ENCODE measurements around the gene TSPY4.
"Not testable (repeated sequence)": the region's sequence is repeated elsewhere in the genome, so short reads cannot be mapped to it uniquely, and the experiment has no call there.

The TSPY4 gene, protein sequence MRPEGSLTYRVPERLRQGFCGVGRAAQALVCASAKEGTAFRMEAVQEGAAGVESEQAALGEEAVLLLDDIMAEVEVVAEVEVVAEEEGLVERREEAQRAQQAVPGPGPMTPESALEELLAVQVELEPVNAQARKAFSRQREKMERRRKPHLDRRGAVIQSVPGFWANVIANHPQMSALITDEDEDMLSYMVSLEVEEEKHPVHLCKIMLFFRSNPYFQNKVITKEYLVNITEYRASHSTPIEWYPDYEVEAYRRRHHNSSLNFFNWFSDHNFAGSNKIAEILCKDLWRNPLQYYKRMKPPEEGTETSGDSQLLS

DNA sequence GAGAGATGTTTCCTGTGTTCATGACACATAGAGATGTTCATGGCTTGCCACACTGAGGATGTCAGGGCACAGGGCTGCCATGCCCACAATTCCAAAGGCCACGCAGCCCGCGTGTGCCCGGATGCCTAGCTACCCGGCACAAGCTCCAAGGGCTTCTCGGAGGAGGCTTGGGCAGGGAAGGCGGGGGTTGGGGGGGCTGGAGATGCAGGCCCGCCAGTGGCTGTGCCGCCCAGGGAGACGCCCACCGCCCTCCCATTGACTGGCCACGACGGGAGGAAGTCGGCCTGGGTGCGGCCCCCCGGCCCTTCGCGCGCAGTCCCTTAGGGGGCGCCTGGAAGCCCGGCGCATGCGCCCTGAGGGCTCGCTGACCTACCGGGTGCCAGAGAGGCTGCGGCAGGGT, at the start of gene TSPY4:
Gene TSPY4 (plus strand): TSS at position 301 of the 400 bp plus-strand sequence. CDS start 46 bp downstream, at position 347.
- not testable (repeated sequence) for DNase-seq

DNA sequence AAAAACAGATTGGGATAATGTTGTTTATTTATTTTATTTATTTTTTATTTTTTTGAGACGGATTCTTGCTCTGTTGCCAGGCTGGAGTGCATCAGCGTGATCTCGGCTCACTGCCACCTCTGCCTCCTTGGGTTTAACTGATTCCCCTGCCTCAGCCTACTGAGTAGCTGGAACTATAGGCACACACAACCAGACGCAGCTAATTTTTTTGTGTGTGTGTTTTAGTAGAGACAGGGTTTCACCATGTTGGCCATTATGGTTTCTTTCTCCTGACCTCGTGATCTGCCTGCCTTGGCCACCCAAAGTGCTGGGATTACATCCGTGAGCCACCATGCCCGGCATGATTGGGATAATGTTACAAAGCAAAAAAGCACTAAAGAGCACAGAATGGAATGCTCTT, 16.3 kb upstream of the TSPY4 start:
- DNase-seq, result no peak

DNA sequence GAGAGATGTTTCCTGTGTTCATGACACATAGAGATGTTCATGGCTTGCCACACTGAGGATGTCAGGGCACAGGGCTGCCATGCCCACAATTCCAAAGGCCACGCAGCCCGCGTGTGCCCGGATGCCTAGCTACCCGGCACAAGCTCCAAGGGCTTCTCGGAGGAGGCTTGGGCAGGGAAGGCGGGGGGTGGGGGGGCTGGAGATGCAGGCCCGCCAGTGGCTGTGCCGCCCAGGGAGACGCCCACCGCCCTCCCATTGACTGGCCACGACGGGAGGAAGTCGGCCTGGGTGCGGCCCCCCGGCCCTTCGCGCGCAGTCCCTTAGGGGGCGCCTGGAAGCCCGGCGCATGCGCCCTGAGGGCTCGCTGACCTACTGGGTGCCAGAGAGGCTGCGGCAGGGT, 20.2 kb downstream of the TSPY4 start, which contains the start of gene TSPY8:
Gene TSPY8 (plus strand): TSS at position 301 of the 400 bp plus-strand sequence. CDS start 46 bp downstream, at position 347.
- not testable (repeated sequence) for DNase-seq

Measured in activated CD4-positive, CD25-positive, alpha-beta regulatory T cell (primary cell).